Loucy (cell line): ENCODE results near the gene APOL6.

Experiments
- CTCF ChIP-seq: fragments of 200-600 bp; sonication (generic); conservative IDR thresholded peaks from 2 replicates; pipeline ENCODE4 v1.5.1; 2014; ENCODE audit warnings: mild to moderate bottlenecking, antibody characterized with exemption, low read length
- EZH2phosphoT487 ChIP-seq: fragments of 200-600 bp; IDR thresholded peaks from 2 replicates; pipeline ENCODE4 v1.6.1; 2018; ENCODE audit warnings: antibody characterized with exemption, mild to moderate bottlenecking, moderate library complexity, borderline replicate concordance

DNA sequence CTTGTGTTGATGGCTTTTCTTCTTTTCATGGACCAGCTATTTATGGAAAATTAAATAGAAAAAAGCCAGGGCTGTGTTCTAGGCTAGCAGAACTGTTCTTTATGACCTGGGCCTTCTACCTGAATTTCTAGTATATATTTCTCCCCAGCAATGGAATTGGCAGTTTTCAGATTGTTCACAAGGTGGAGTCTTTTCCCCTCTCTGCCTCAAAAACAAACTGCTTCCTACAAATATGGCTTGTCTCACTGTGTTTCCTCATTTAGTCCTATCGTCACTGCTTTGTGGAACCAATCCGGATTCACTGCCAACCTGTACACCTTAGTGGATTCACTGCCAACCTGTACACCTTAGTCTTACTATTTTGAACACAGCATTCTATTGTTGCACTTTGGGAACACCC is 64.4 kb downstream of the APOL6 start:
- peak; percentile 41 for TF ChIP-seq CTCF
- no peak for TF ChIP-seq EZH2phosphoT487
